Measurements from ENCODE around the gene EIF5. TPM values are rescaled to one million over a fixed set of nuclear protein-coding genes. Genes with fewer than 3 reads are reported as not detected.
A peak's percentile ranks its signal among the peaks of the same experiment; 100 is the strongest.

Gene EIF5
- total RNA-seq, 6 donors from 2014 or later, result 103 to 265 (median 176) TPM

- ATAC-seq (ENCODE audit: low FRiP score in 2 of 2), result no peak
Measured at GRCh38 chr14:103378038-103378854, 44.2 kb downstream of the EIF5 start.

GRCh38 chr14:103380719-103381377 lies 46.8 kb downstream of the EIF5 start:
- Histone ChIP-seq H3K36me3 (no peaks in the 10 kb centered on the region), H3K9me3 (no peaks in the 10 kb centered on the region), H3K27me3 (no peaks in the 10 kb centered on the region), H3K4me3 (no peak overlapping the region), H3K27ac (no peak overlapping the region), H3K4me1 (peaks cover 5 to 20% (median 7%) of the 10 kb centered on the region in 4 donors)
- TF ChIP-seq EP300 (IDR thresholded peaks at IDR 0.05), result peak in 1 of 4 donors; percentile 56
- TF ChIP-seq CTCF (IDR thresholded peaks at IDR 0.05), result no peak
- no peak for TF ChIP-seq POLR2AphosphoS5 (IDR thresholded peaks at IDR 0.05)
- TF ChIP-seq POLR2A (IDR thresholded peaks at IDR 0.05), result no peak
- WGBS, 2 donors, result 0 to 14% methylated on average over 2 of the region's 2 CpGs
- ATAC-seq (ENCODE audit: low FRiP score in 2 of 2), result no peak
- DNase-seq, result no peak

More at GRCh38 chr14:103378038-103378854, 44.2 kb downstream of the EIF5 start:
- no peak for DNase-seq
- Histone ChIP-seq H3K27me3 (no peaks in the 10 kb centered on the region), H3K4me3 (no peak overlapping the region), H3K27ac (no peak overlapping the region), H3K9me3 (no peaks in the 10 kb centered on the region), H3K36me3 (no peaks in the 10 kb centered on the region), H3K4me1 (peaks cover 0 to 11% (median 0%) of the 10 kb centered on the region in 4 donors)
- no peak for TF ChIP-seq CTCF (IDR thresholded peaks at IDR 0.05)
- 85 to 91% methylated on average over 12 to 14 of the region's 14 CpGs for WGBS, 2 donors

- H3K9me3 ChIP-seq, result no peaks in the 10 kb centered on the region
- DNase-seq (peak in 1 of 2 donors; percentile 47), ATAC-seq (ENCODE audit: low FRiP score in 2 of 2) (no peak)
- H3K4me1 ChIP-seq, result peaks cover 7 to 33% (median 15%) of the 10 kb centered on the region in 4 donors
- no peak for TF ChIP-seq POLR2A (IDR thresholded peaks at IDR 0.05)
- TF ChIP-seq EP300 (IDR thresholded peaks at IDR 0.05), result no peak
- H3K4me3 ChIP-seq, result no peak overlapping the region
- 48 to 63% methylated on average over 4 of the region's 4 CpGs for WGBS, 2 donors
- no peaks in the 10 kb centered on the region for H3K27me3 ChIP-seq
- H3K36me3 ChIP-seq, result no peaks in the 10 kb centered on the region
- no peak overlapping the region for H3K27ac ChIP-seq
Measured at GRCh38 chr14:103382376-103382775, 48.3 kb downstream of the EIF5 start.

- DNase-seq, result peak in 1 of 2 donors; percentile 15
- no peaks in the 10 kb centered on the region for H3K27me3 ChIP-seq
- H3K4me1 ChIP-seq, result peaks cover 23 to 51% (median 31%) of the 10 kb centered on the region in 4 donors
- no peak for TF ChIP-seq CTCF (IDR thresholded peaks at IDR 0.05)
- TF ChIP-seq EP300 (IDR thresholded peaks at IDR 0.05), result no peak
- no peak for TF ChIP-seq POLR2A (IDR thresholded peaks at IDR 0.05)
- TF ChIP-seq POLR2AphosphoS5 (IDR thresholded peaks at IDR 0.05), result no peak
- H3K4me3 ChIP-seq, result peak overlapping the region; percentile 71 to 99 (median 92)
- WGBS, 2 donors, result 12 to 19% methylated on average over 12 to 29 of the region's 31 CpGs
- H3K9me3 ChIP-seq, result no peaks in the 10 kb centered on the region
- H3K36me3 ChIP-seq, result no peaks in the 10 kb centered on the region
- peak in 1 of 2 donors; percentile 31 for ATAC-seq (ENCODE audit: low FRiP score in 2 of 2)
- peak overlapping the region; percentile 99 to 100 (median 100) for H3K27ac ChIP-seq
Measured at GRCh38 chr14:103384450-103385151, 50.6 kb downstream of the EIF5 start.
